22Rv1 (cell line): ENCODE measurements around the gene CDK5RAP2.

Source experiments
- CTCF ChIP-seq: fragments of 450-650 bp; IDR thresholded peaks from 2 replicates; pipeline ENCODE4 v1.5.1; 2017; ENCODE audit warnings: mild to moderate bottlenecking
- ZFX ChIP-seq: fragments of 450-650 bp; IDR thresholded peaks from 2 replicates; pipeline ENCODE4 v1.6.1; 2017; ENCODE audit warnings: antibody characterized with exemption, borderline replicate concordance

- TF ChIP-seq CTCF (no peak), ZFX (no peak)
These were observed 99.3 kb downstream of the CDK5RAP2 start for GRCh38 chr9:120480707-120481106.
